MM.1S (cell line): Measurements from ENCODE around the gene S100A1.

Experiments
- CTCF ChIP-seq: fragments of 300-600 bp; sonication (generic); IDR thresholded peaks from 2 replicates; pipeline ENCODE4 v1.5.1; 2016; ENCODE audit warnings: antibody characterized with exemption, low read length, mixed read lengths
- EZH2 ChIP-seq: fragments of 300-600 bp; sonication (generic); optimal IDR thresholded peaks from 2 replicates; pipeline ENCODE3; 2017; ENCODE audit warnings: low read depth, mild to moderate bottlenecking, antibody characterized with exemption, low read length, mixed read lengths

GRCh38 chr1:153649137-153649862, 21.1 kb downstream of the S100A1 start:
- no peak for TF ChIP-seq CTCF
- TF ChIP-seq EZH2, result no peak
